GM12878 (cell line): ENCODE measurements around the gene SH3BP1.

ENCODE experiments used
- CBX3 ChIP-seq: fragments of 200-600 bp; sonication (generic); IDR thresholded peaks from 2 replicates; pipeline ENCODE4 v1.6.1; 2016; ENCODE audit warnings: low read depth, borderline replicate concordance
- CEBPB ChIP-seq, 2 experiments: fragments of 150-350 bp in 1 of 2; IDR thresholded peaks; 2 replicates each; pipeline ENCODE4 v1.6.1; 2012 to 2014; ENCODE audit warnings: low read depth in 2 of 2, low read length in 2 of 2, borderline replicate concordance in 1 of 2, inconsistent platforms in 1 of 2
- EZH2 ChIP-seq: IDR thresholded peaks from 2 replicates; pipeline ENCODE4 v1.6.1; 2012; ENCODE audit warnings: low read depth, mild to moderate bottlenecking, control low read depth, inconsistent platforms, low read length, borderline replicate concordance; ENCODE audit not compliant: control insufficient read depth
- GABPA ChIP-seq: IDR thresholded peaks from 2 replicates; pipeline ENCODE4 v1.6.1; 2014; ENCODE audit warnings: antibody characterized with exemption, low read depth, mild to moderate bottlenecking, inconsistent platforms
- POLR2A ChIP-seq: IDR thresholded peaks from 2 replicates; pipeline ENCODE4 v1.6.1; 2011; ENCODE audit warnings: low read depth, mild to moderate bottlenecking, low read length
- SIN3A ChIP-seq: IDR thresholded peaks from 2 replicates; pipeline ENCODE4 v1.6.1; 2012; ENCODE audit warnings: low read depth, low read length, improper control_type of control experiment
- TCF12 ChIP-seq: IDR thresholded peaks from 2 replicates; pipeline ENCODE4 v1.6.1; 2011; ENCODE audit warnings: low read depth, mild to moderate bottlenecking, low read length
- ZZZ3 ChIP-seq: IDR thresholded peaks from 2 replicates; pipeline ENCODE4 v1.6.1; 2011; ENCODE audit warnings: low read depth; ENCODE audit not compliant: control insufficient read depth, insufficient read length
- TF ChIP-seq, protein P1 (sequence below), 3 experiments: IDR thresholded peaks in 2 of 3; conservative IDR thresholded peaks in 1 of 3; 2 replicates each; pipeline ENCODE4 v1.5.1; 2011; ENCODE audit warnings: low read depth in 3 of 3, low read length in 3 of 3, mild to moderate bottlenecking in 3 of 3, control low read depth in 2 of 3, moderate library complexity in 2 of 3, inconsistent platforms in 1 of 3, mixed read lengths in 1 of 3; ENCODE audit not compliant: control insufficient read depth in 2 of 3, insufficient read depth in 1 of 3; ENCODE audit errors: extremely low read depth in 1 of 3
- TF ChIP-seq, protein P2 (sequence below): IDR thresholded peaks from 2 replicates; pipeline ENCODE4 v1.6.1; 2011; ENCODE audit warnings: low read depth, mild to moderate bottlenecking, low read length, moderate library complexity, borderline replicate concordance; ENCODE audit errors: extremely low read depth
- TF ChIP-seq, protein P3 (sequence below): IDR thresholded peaks from 2 replicates; pipeline ENCODE4 v1.6.1; 2012; ENCODE audit warnings: low read depth, low read length, improper control_type of control experiment

DNA sequence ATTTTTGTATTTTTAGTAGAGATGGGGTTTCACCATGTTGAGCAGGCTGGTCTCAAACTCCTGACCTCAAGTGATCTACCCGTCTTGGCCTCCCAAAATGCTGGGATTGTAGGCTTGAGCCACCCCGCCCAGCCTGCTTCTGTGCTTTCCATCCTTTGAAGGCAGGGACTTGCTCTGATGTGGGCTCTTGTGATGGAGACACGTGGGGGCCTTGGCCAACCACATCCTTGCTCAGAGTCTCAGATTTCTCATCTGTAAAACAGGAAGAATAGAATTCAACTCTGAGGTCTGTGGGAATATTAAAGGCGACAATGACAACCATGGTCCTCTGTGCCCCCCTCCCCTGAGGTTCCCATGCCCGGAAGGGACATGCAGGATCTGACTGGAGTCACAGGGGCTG is 34.6 kb upstream of the SH3BP1 start:
- TF ChIP-seq CBX3 (no peak), CEBPB (IDR thresholded peaks at IDR 0.05; ENCODE audit: borderline replicate concordance in 1 of 2, low read depth in 2 of 2, low read length in 2 of 2) (no peak), SIN3A (no peak), POLR2A (no peak), EZH2 (no peak), TCF12 (no peak), ZZZ3 (no peak), GABPA (no peak)
- TF ChIP-seq, protein P1, sequence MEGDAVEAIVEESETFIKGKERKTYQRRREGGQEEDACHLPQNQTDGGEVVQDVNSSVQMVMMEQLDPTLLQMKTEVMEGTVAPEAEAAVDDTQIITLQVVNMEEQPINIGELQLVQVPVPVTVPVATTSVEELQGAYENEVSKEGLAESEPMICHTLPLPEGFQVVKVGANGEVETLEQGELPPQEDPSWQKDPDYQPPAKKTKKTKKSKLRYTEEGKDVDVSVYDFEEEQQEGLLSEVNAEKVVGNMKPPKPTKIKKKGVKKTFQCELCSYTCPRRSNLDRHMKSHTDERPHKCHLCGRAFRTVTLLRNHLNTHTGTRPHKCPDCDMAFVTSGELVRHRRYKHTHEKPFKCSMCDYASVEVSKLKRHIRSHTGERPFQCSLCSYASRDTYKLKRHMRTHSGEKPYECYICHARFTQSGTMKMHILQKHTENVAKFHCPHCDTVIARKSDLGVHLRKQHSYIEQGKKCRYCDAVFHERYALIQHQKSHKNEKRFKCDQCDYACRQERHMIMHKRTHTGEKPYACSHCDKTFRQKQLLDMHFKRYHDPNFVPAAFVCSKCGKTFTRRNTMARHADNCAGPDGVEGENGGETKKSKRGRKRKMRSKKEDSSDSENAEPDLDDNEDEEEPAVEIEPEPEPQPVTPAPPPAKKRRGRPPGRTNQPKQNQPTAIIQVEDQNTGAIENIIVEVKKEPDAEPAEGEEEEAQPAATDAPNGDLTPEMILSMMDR (IDR thresholded peaks at IDR 0.05 in 2 of 3, conservative IDR thresholded peaks at IDR 0.05 in 1 of 3; ENCODE audit: control insufficient read depth in 2 of 3, extremely low read depth in 1 of 3, insufficient read depth in 1 of 3, low read depth in 3 of 3, low read length in 3 of 3): no peak
- TF ChIP-seq, protein P2, sequence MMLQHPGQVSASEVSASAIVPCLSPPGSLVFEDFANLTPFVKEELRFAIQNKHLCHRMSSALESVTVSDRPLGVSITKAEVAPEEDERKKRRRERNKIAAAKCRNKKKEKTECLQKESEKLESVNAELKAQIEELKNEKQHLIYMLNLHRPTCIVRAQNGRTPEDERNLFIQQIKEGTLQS: 0 out of 2 replicates have a peak, but pooled peaks have one; percentile 35
- TF ChIP-seq, protein P3, sequence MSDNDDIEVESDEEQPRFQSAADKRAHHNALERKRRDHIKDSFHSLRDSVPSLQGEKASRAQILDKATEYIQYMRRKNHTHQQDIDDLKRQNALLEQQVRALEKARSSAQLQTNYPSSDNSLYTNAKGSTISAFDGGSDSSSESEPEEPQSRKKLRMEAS: peak; percentile 21; the same call in 1 of the 2 replicates
